GM12891 (cell line): Measurements from ENCODE around the gene CCDC88C.

Source experiments
- PAX5 ChIP-seq: IDR thresholded peaks from 2 replicates; pipeline ENCODE4 v1.6.1; 2011; ENCODE audit warnings: low read length, moderate library complexity, mild to moderate bottlenecking; ENCODE audit not compliant: insufficient read depth, severe bottlenecking
- POLR2A ChIP-seq: IDR thresholded peaks from 2 replicates; pipeline ENCODE4 v1.6.1; 2011; ENCODE audit warnings: low read depth, low read length, control low read depth
- POLR2AphosphoS5 ChIP-seq: IDR thresholded peaks from 2 replicates; pipeline ENCODE4 v1.6.1; 2011; ENCODE audit warnings: low read depth, low read length, control low read depth
- POU2F2 ChIP-seq: IDR thresholded peaks from 2 replicates; pipeline ENCODE4 v1.6.1; 2011; ENCODE audit warnings: low read depth, mild to moderate bottlenecking, control low read depth, low read length, moderate library complexity
- SPI1 ChIP-seq: IDR thresholded peaks from 2 replicates; pipeline ENCODE4 v1.6.1; 2011; ENCODE audit warnings: low read depth, low read length, control low read depth
- TAF1 ChIP-seq: IDR thresholded peaks from 2 replicates; pipeline ENCODE4 v1.6.1; 2011; ENCODE audit warnings: low read depth, low read length, control low read depth

- no peak for TF ChIP-seq POLR2AphosphoS5
- TF ChIP-seq POLR2A: no peak
- TF ChIP-seq SPI1: no peak
- no peak for TF ChIP-seq TAF1
- no peak for TF ChIP-seq POU2F2
- no peak for TF ChIP-seq PAX5
Measured at GRCh38 chr14:91341334-91341733, 76.3 kb downstream of the CCDC88C start.
